Neural progenitor cell (in vitro differentiated cells): ENCODE data around the gene PTPRN2. TPM values are rescaled to one million over a fixed set of nuclear protein-coding genes. Genes with fewer than 3 reads are reported as not detected.
A peak's percentile ranks its signal among the peaks of the same experiment; 100 is the strongest.

Source experiments
- DNase-seq: peaks from one replicate; pipeline ENCODE4 v3.0.0-alpha.2; 2016; ENCODE audit warnings: low spot score
- H2AFZ ChIP-seq: fragments of 200-600 bp; sonication (generic); replicated peaks from 2 replicates; pipeline ENCODE4 v1.6.1; 2016; ENCODE audit warnings: antibody characterized with exemption
- H3F3A ChIP-seq: fragments of 200-600 bp; sonication (generic); 2 replicates; pipeline ENCODE4 v1.6.1; 2016; ENCODE audit warnings: antibody characterized with exemption, low read depth
- H3K27ac ChIP-seq: fragments of 200-600 bp; sonication (generic); 2 replicates; pipeline ENCODE4 v1.5.1; 2016; ENCODE audit warnings: mild to moderate bottlenecking
- H3K27me3 ChIP-seq: fragments of 200-600 bp; sonication (generic); 2 replicates; pipeline ENCODE4 v1.6.1; 2016; ENCODE audit warnings: mild to moderate bottlenecking, moderate library complexity
- H3K36me3 ChIP-seq: fragments of 200-600 bp; sonication (generic); 2 replicates; pipeline ENCODE4 v1.5.1; 2016
- H3K4me1 ChIP-seq: fragments of 200-600 bp; sonication (generic); 2 replicates; pipeline ENCODE4 v1.6.1; 2016; ENCODE audit warnings: mixed run types
- H3K4me2 ChIP-seq: fragments of 200-600 bp; sonication (generic); 2 replicates; pipeline ENCODE4 v1.6.1; 2016
- H3K4me3 ChIP-seq: fragments of 200-600 bp; sonication (generic); 2 replicates; pipeline ENCODE4 v1.5.1; 2016
- H3K79me2 ChIP-seq: fragments of 200-600 bp; sonication (generic); 2 replicates; pipeline ENCODE4 v1.6.1; 2016; ENCODE audit warnings: low read depth
- H3K9ac ChIP-seq: fragments of 200-600 bp; sonication (generic); 2 replicates; pipeline ENCODE4 v1.6.1; 2016
- H3K9me3 ChIP-seq: fragments of 200-600 bp; sonication (generic); 2 replicates; pipeline ENCODE4 v1.5.1; 2016; ENCODE audit warnings: low read depth
- H4K20me1 ChIP-seq: fragments of 200-600 bp; sonication (generic); 2 replicates; pipeline ENCODE4 v1.6.1; 2016; ENCODE audit warnings: low read depth
- H3K27ac Mint-ChIP-seq: 3 replicates; pipeline ENCODE4 v1.8.0; 2021; ENCODE audit warnings: mixed read lengths
- H3K27me3 Mint-ChIP-seq: 2 replicates; pipeline ENCODE4 v1.8.0; 2022; ENCODE audit warnings: low read depth, mild to moderate bottlenecking, inconsistent platforms, moderate library complexity, mixed read lengths; ENCODE audit not compliant: insufficient read depth
- H3K36me3 Mint-ChIP-seq: 3 replicates; pipeline ENCODE4 v1.8.0; 2021; ENCODE audit warnings: mixed read lengths
- H3K4me1 Mint-ChIP-seq: 3 replicates; pipeline ENCODE4 v1.8.0; 2021; ENCODE audit warnings: mixed read lengths
- H3K4me3 Mint-ChIP-seq: 3 replicates; pipeline ENCODE4 v1.8.0; 2021; ENCODE audit warnings: mild to moderate bottlenecking, moderate library complexity, mixed read lengths
- H3K9me3 Mint-ChIP-seq: 3 replicates; pipeline ENCODE4 v1.8.0; 2020; ENCODE audit warnings: mixed read lengths
- EZH2 ChIP-seq: fragments of 200-600 bp; sonication (generic); IDR thresholded peaks from 2 replicates; pipeline ENCODE4 v1.6.1; 2017; ENCODE audit warnings: antibody characterized with exemption, mild to moderate bottlenecking, moderate library complexity
- EZH2phosphoT487 ChIP-seq: fragments of 200-600 bp; sonication (generic); IDR thresholded peaks from 2 replicates; pipeline ENCODE4 v1.6.1; 2017; ENCODE audit warnings: antibody characterized with exemption
- total RNA-seq: library from RNA; depleted of rRNA; stranded (reverse); fragments of >200 nt; gene quantifications from 2 replicates; pipeline ENCODE4 v1.2.3, GENCODE V29; 2015; ENCODE audit warnings: low replicate concordance
- TF ChIP-seq, protein P1 (sequence below): fragments of 200-600 bp; sonication (generic); IDR thresholded peaks from 2 replicates; pipeline ENCODE4 v1.5.1; 2017; ENCODE audit warnings: antibody characterized with exemption, mild to moderate bottlenecking

Gene PTPRN2
- total RNA-seq, 1 donor from 2014 or later, result 3.0 TPM

DNA sequence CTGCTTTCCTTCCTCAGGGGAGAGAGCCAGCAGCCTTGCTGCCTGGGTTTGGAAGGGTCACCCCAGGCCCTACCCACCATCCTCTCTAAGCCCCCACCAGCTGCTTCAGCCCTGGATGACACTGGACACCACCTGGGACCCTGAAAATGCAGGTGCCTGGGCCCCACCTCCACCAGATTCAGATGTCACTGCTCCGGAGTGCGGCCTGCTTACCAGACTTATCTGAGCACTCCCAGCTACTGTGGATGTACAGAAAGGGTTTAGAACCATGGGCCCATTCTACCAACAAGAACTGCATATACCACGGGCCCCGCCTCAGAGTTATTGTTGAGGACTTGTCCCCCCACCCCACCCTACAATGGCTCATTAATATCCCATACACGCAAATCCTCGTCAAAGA, 172.3 kb downstream of the PTPRN2 start:
- Histone ChIP-seq H3K36me3 (no peaks in the 10 kb centered on the region), H3K9ac (no peak overlapping the region), H3K27me3 (no peaks in the 10 kb centered on the region), H2AFZ (no peak overlapping the region), H4K20me1 (no peaks in the 10 kb centered on the region), H3F3A (peaks cover 21% of the 10 kb centered on the region), H3K4me2 (peak overlapping the region; percentile 61), H3K4me1 (peaks cover 17% of the 10 kb centered on the region), H3K4me3 (no peak overlapping the region), H3K27ac (no peak overlapping the region), H3K9me3 (no peaks in the 10 kb centered on the region), H3K79me2 (no peaks in the 10 kb centered on the region)
- no peak for DNase-seq
- TF ChIP-seq, protein P1, sequence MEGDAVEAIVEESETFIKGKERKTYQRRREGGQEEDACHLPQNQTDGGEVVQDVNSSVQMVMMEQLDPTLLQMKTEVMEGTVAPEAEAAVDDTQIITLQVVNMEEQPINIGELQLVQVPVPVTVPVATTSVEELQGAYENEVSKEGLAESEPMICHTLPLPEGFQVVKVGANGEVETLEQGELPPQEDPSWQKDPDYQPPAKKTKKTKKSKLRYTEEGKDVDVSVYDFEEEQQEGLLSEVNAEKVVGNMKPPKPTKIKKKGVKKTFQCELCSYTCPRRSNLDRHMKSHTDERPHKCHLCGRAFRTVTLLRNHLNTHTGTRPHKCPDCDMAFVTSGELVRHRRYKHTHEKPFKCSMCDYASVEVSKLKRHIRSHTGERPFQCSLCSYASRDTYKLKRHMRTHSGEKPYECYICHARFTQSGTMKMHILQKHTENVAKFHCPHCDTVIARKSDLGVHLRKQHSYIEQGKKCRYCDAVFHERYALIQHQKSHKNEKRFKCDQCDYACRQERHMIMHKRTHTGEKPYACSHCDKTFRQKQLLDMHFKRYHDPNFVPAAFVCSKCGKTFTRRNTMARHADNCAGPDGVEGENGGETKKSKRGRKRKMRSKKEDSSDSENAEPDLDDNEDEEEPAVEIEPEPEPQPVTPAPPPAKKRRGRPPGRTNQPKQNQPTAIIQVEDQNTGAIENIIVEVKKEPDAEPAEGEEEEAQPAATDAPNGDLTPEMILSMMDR, result no peak
- no peak for TF ChIP-seq EZH2
- no peak for TF ChIP-seq EZH2phosphoT487
- Mint-ChIP-seq H3K4me1 (peaks cover 3% of the 10 kb centered on the region), H3K36me3 (no peaks in the 10 kb centered on the region), H3K4me3 (no peak overlapping the region), H3K9me3 (peaks cover 12% of the 10 kb centered on the region), H3K27me3 (peaks cover 11% of the 10 kb centered on the region), H3K27ac (no peak overlapping the region)

DNA sequence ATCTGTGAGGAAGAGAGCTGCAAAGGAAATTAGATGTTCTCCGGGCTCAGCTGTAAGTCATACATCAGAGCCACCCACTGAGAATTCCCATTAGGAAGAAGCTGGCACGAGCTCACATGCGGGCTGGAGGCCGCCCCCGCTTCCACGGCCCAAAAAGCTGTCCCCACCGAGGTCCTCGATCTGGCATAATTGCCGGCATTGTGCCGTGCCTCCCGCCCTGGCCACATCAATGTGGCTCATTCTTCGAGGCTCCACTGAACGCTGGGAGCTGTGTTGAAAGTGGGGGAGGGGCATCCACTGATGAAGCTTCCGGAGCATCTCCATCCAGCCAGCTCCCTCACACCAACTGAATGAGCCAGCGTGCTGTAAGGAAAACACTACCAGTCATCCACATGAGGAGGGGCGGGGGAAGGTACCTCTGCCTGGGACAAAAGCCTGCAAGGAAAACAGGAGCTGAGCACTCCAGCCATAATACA, 173.1 kb downstream of the PTPRN2 start:
- Mint-ChIP-seq H3K27ac (no peak overlapping the region), H3K27me3 (peaks cover 11% of the 10 kb centered on the region), H3K36me3 (no peaks in the 10 kb centered on the region), H3K9me3 (peaks cover 12% of the 10 kb centered on the region), H3K4me3 (no peak overlapping the region), H3K4me1 (peaks cover 3% of the 10 kb centered on the region)
- H3K4me2 ChIP-seq, result peak overlapping the region; percentile 61
- TF ChIP-seq, protein P1, result no peak
- no peak for TF ChIP-seq EZH2phosphoT487
- no peak for TF ChIP-seq EZH2
- DNase-seq, result peak; percentile 57
- no peak overlapping the region for H2AFZ ChIP-seq
- peaks cover 21% of the 10 kb centered on the region for H3F3A ChIP-seq
- H3K9me3 ChIP-seq, result no peaks in the 10 kb centered on the region
- no peak overlapping the region for H3K4me3 ChIP-seq
- no peaks in the 10 kb centered on the region for H4K20me1 ChIP-seq
- no peaks in the 10 kb centered on the region for H3K79me2 ChIP-seq
- H3K4me1 ChIP-seq, result peaks cover 17% of the 10 kb centered on the region
- H3K27me3 ChIP-seq, result no peaks in the 10 kb centered on the region
- H3K27ac ChIP-seq, result peak overlapping the region; percentile 18
- no peak overlapping the region for H3K9ac ChIP-seq
- H3K36me3 ChIP-seq, result no peaks in the 10 kb centered on the region

DNA sequence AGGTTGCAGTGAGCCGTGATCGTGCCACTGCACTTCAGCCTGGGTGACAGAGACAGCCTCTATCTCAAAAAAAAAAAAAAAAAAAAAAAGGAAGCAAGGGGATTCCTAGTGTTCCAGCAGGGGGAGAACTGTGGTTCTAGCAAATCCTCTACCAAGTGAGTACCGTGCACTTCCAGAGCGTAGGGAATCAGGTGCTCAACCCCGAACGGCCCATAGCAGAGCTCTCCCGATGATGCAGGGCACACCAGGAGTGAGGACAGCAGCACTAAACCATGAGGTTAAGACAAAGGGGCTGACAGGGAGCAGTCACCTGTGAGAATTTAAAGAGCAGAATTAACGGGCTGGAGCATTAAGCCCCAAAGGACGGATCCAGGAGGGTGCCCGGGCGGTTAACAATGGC, 173.6 kb downstream of the PTPRN2 start:
- no peaks in the 10 kb centered on the region for H3K27me3 ChIP-seq
- Mint-ChIP-seq H3K27me3 (peaks cover 11% of the 10 kb centered on the region), H3K27ac (no peak overlapping the region), H3K4me1 (peaks cover 3% of the 10 kb centered on the region), H3K9me3 (peaks cover 12% of the 10 kb centered on the region), H3K36me3 (no peaks in the 10 kb centered on the region), H3K4me3 (no peak overlapping the region)
- no peaks in the 10 kb centered on the region for H3K36me3 ChIP-seq
- no peaks in the 10 kb centered on the region for H3K9me3 ChIP-seq
- no peak overlapping the region for H3K4me3 ChIP-seq
- H3K9ac ChIP-seq, result no peak overlapping the region
- no peak overlapping the region for H2AFZ ChIP-seq
- H3F3A ChIP-seq, result peaks cover 21% of the 10 kb centered on the region
- peak; percentile 77 for DNase-seq
- peaks cover 17% of the 10 kb centered on the region for H3K4me1 ChIP-seq
- H4K20me1 ChIP-seq, result no peaks in the 10 kb centered on the region
- H3K4me2 ChIP-seq, result peak overlapping the region; percentile 61
- peak overlapping the region; percentile 18 for H3K27ac ChIP-seq
- H3K79me2 ChIP-seq, result no peaks in the 10 kb centered on the region
- TF ChIP-seq, protein P1, result peak; percentile 44
- no peak for TF ChIP-seq EZH2phosphoT487
